ENCODE data around the gene MAB21L3. TPM values are rescaled to one million over a fixed set of nuclear protein-coding genes. Genes with fewer than 3 reads are reported as not detected.

Gene MAB21L3
- total RNA-seq (ENCODE audit: low replicate concordance), result 0.40 TPM in 1 of 2 replicates, not detected in the other
- long read RNA-seq, result 0 reads

DNA sequence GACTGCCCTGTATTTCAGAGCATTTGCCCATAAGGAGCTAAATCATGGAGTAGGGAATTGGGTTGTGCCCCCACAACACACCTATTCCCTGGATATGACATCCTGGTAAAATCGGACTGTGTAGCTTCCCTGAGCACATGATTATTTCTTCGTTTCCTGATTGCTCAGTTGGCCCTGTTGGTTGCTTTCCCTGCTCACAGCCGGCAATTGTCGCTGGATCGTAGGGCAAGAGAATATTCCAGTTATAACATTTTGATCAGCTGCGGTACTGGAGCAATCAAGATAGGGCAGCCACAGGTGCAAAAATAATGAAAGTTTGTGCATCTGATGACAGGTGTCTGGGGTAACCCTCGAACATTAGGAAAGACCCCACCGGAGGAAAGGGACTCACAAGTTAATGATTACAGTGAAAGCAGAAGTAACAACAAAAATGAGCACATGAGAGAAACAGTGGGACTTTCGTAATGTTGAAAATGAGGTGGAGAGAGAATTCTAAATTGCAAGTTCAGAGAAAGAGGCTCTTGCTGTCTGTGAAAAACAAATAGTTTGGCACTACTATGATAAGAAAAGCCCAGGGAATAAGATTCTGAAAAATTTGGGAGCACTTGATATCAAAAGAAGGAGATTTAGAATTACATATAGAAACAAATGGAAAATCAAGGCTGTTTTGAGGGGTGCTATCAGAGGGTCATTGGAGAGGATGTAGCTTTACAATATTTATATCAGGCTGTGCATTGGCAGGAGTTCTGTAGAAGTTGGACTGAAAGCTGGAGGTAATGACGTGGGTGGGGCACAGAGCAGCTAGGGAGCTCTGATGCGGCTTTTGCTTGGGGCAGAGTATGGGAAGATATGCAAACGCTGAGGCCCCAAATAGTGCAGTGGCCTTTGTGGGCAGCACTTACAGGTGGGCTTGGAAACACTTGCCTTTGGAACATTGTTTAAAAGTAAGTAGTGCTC, at the start of gene MAB21L3:
Gene MAB21L3, plus strand, starts transcription at position 833 of the 957 bp plus-strand sequence. CDS start 1,217 bp downstream, outside the sequence.
- TF ChIP-seq, protein P1, sequence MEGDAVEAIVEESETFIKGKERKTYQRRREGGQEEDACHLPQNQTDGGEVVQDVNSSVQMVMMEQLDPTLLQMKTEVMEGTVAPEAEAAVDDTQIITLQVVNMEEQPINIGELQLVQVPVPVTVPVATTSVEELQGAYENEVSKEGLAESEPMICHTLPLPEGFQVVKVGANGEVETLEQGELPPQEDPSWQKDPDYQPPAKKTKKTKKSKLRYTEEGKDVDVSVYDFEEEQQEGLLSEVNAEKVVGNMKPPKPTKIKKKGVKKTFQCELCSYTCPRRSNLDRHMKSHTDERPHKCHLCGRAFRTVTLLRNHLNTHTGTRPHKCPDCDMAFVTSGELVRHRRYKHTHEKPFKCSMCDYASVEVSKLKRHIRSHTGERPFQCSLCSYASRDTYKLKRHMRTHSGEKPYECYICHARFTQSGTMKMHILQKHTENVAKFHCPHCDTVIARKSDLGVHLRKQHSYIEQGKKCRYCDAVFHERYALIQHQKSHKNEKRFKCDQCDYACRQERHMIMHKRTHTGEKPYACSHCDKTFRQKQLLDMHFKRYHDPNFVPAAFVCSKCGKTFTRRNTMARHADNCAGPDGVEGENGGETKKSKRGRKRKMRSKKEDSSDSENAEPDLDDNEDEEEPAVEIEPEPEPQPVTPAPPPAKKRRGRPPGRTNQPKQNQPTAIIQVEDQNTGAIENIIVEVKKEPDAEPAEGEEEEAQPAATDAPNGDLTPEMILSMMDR (conservative IDR thresholded peaks at IDR 0.05), result no peak
- H3K27me3 Mint-ChIP-seq, result no peaks in the 10 kb centered on the region

DNA sequence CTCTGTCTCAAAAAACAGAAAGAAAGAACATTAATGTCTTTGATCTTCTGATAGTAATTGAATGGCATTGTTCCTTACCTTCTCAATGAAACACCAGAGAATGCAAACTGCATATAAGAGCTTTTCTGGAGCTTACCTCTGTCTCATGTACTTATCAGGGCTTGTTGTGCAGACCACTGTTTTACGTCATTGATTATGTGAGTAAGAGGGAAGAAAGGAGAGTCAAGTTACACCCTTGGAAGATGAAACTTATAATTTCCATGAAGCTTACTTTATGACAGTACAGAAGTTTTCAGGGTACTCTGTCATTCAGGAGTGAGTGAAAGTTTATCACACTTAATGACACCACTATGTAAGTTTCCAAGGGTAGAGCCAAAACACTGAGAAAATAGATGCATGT, 49.0 kb upstream of the MAB21L3 start:
- DNase-seq (ENCODE audit: extremely low spot score, unreplicated experiment), result no peak
- H3K4me3 Mint-ChIP-seq, result no peak overlapping the region
- H3K4me1 Mint-ChIP-seq (ENCODE audit: unreplicated experiment), result no peaks in the 10 kb centered on the region
- H3K27me3 Mint-ChIP-seq, result no peaks in the 10 kb centered on the region
- no peak overlapping the region for H3K27ac Mint-ChIP-seq
- H3K36me3 Mint-ChIP-seq, result peaks cover 6% of the 10 kb centered on the region
- H3K9me3 Mint-ChIP-seq, result no peaks in the 10 kb centered on the region
- TF ChIP-seq, protein P1 (conservative IDR thresholded peaks at IDR 0.05), result no peak

More for the DNA sequence above, at the start of gene MAB21L3:
- Mint-ChIP-seq H3K27ac (peak within 1 kb of the TSS; percentile 66), H3K4me3 (peak within 1 kb of the TSS; percentile 35), H3K36me3 (no peaks in the 10 kb centered on the region), H3K9me3 (no peaks in the 10 kb centered on the region), H3K4me1 (ENCODE audit: unreplicated experiment) (peaks cover 18% of the 10 kb centered on the region)
- DNase-seq (ENCODE audit: extremely low spot score, unreplicated experiment), result no peak

DNA sequence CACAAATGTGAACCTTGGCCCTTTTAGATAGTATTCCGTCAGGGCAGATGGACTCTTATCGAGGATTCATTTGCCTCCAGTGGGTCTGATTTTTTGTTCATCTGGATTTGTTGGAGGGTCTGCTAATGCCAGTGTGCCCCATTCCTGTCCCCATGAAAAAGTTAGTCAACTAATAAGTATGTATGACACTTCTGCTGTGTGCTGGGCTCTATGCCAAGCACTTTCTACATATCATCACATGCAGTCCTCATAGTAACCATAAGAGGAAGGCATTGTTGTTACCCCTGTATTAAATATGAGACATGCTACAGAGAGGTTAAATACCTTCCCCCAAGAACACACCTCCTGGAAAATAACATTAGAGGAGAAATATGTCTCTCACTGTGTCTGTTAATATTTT, 46.6 kb upstream of the MAB21L3 start:
- H3K27ac Mint-ChIP-seq, result no peak overlapping the region

DNA sequence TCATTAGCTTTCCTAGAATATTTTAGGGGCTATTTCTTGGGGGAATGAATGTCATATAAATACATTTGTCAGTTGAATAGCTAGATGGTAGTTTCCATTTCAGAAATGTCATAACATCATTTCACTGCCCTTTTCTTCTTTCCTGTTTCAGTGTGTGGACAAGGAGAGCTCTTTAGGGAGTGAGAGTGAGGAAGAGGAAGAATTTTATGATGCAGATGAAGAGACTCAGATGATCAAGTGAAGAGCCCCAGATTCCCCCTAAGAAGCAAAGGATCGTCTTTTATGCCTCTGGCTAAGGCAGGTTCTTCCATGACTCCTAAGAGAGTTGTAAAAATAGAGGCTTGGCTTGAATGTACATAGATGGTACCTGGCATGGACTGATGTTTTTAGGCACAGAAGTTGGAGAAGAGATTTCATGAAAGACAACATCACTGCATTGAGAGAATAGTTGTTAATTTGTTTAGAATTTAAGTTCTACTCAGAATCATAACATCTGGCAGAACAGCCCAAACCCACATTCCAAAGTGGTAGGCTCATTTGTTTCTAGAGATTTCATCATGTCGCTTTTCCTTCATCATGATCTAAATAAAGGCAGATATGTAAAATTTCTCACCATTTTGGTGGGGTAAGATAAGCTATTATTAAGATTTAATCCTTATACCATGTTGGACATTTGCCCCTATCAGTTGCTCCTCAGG, 44.2 kb upstream of the MAB21L3 start:
- Mint-ChIP-seq H3K9me3 (no peaks in the 10 kb centered on the region), H3K4me3 (no peak overlapping the region), H3K4me1 (ENCODE audit: unreplicated experiment) (no peaks in the 10 kb centered on the region), H3K27ac (no peak overlapping the region), H3K27me3 (no peaks in the 10 kb centered on the region), H3K36me3 (peaks cover 13% of the 10 kb centered on the region)
- no peak for DNase-seq (ENCODE audit: extremely low spot score, unreplicated experiment)
- TF ChIP-seq, protein P1 (conservative IDR thresholded peaks at IDR 0.05), result no peak

More for the DNA sequence above, 46.6 kb upstream of the MAB21L3 start:
- H3K4me3 Mint-ChIP-seq, result no peak overlapping the region
- H3K27me3 Mint-ChIP-seq, result no peaks in the 10 kb centered on the region
- H3K9me3 Mint-ChIP-seq, result no peaks in the 10 kb centered on the region
- DNase-seq (ENCODE audit: extremely low spot score, unreplicated experiment), result no peak
- H3K36me3 Mint-ChIP-seq, result peaks cover 13% of the 10 kb centered on the region
- no peaks in the 10 kb centered on the region for H3K4me1 Mint-ChIP-seq (ENCODE audit: unreplicated experiment)
- TF ChIP-seq, protein P1 (conservative IDR thresholded peaks at IDR 0.05), result no peak

DNA sequence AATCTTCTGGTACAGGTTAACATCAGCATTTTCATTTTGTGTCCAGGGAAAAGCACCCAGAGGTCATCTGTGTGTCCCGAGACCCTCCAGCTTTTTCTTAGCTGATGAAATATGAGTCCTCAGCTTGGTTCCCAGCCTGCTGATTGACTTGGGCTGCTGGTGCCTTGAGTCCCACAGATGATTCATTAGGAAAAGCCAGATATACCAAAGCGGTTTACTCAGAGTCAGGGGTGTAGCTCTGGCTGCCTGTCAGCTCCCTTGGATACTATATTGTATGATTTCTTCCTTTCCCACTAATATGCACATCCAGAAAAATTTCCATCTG, 43.7 kb upstream of the MAB21L3 start:
- no peak for DNase-seq (ENCODE audit: extremely low spot score, unreplicated experiment)
- H3K9me3 Mint-ChIP-seq, result no peaks in the 10 kb centered on the region
- no peak overlapping the region for H3K27ac Mint-ChIP-seq
- no peaks in the 10 kb centered on the region for H3K27me3 Mint-ChIP-seq
- H3K4me1 Mint-ChIP-seq (ENCODE audit: unreplicated experiment), result no peaks in the 10 kb centered on the region
- TF ChIP-seq, protein P1 (conservative IDR thresholded peaks at IDR 0.05), result no peak
- H3K4me3 Mint-ChIP-seq, result no peak overlapping the region
- peaks cover 13% of the 10 kb centered on the region for H3K36me3 Mint-ChIP-seq
